ENCODE results near the gene GLRB.
"Not testable (repeated sequence)": the region's sequence is repeated elsewhere in the genome, so short reads cannot be mapped to it uniquely, and the experiment has no call there.

The GLRB gene

DNA sequence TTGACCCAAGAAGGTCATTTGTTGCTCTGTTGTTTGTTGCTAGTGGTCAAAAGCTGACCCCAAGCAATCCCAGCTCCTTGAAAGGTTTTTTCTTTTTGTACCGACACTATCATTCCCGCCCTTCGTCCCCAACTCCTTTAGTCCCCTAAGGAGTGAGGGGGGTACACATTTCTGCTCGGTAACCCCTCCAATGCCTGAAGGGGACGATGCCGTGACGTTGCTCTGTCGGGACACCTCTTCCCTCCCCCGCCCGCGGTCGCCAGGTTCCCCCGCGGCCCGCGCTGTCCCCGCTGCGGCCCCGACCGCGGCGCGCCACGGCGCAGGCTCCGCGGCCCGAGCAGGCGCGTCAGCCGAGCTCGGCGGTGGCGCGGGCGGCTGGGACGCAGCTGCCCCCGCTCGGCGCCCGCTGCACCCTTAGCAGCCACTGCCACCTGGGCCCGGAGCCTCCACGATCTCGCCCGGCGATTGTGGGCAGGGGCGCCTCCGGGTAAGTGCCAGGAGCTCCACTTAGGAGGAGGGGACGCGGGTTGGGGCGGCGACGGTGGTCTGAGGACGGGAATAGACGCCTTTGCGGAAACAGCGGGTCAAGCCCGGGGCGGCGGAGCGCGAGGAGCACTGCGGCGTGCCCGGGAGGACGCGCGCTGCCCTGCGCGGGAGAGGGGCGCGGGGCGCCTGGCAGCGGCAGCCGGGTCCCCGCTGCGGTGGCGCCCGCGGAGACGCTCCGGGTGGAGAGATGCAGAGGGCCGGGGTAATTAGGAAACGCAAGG is at the start of gene GLRB:
Gene GLRB, plus strand, starts transcription at position 340 of the 767 bp plus-strand sequence. CDS start 1,875 bp downstream, outside the sequence.
- DNase-seq, result no peak

DNA sequence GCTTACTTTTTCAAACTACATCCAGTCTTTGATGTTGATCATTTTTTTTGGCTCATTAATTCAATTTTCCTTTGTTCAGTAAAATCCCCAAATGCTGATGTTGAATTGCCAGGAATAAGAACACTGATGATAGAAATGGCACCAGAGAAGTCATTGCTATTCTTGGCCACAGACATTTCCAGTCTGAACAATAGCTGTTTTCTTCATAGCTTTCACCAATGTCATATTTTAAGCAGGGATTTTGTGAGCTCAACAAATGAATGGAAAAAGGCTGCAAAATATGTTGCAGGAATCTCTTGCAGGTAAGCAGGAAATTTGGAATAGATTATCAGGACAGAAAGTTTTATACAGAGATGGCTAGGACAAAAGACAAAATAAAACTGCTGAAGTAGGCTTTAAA is 40.5 kb upstream of the GLRB start:
- peak; percentile 54 for DNase-seq

GRCh38 chr4:157040405-157040804 is 35.5 kb upstream of the GLRB start:
- DNase-seq, result no peak

DNA sequence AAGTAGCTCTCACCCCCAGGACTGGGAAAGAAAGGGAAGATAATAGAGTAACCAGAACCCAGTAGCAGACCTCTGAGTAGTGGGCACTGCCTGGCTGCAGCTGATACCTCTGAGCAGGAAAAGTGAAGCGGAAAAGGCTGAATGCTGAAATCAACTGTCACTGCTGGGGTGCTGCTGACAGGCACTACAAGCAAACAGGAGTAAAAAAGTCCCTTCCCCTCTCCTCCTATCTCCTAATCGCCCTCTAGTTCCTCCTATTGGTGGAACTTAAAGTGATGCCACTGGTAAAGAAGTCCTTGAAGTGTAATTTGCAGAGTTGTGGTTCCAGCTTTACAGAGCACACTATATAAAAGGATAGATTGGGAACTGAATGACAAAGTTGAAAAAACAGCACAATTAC is 32.8 kb upstream of the GLRB start:
- peak; percentile 87 for DNase-seq

DNA sequence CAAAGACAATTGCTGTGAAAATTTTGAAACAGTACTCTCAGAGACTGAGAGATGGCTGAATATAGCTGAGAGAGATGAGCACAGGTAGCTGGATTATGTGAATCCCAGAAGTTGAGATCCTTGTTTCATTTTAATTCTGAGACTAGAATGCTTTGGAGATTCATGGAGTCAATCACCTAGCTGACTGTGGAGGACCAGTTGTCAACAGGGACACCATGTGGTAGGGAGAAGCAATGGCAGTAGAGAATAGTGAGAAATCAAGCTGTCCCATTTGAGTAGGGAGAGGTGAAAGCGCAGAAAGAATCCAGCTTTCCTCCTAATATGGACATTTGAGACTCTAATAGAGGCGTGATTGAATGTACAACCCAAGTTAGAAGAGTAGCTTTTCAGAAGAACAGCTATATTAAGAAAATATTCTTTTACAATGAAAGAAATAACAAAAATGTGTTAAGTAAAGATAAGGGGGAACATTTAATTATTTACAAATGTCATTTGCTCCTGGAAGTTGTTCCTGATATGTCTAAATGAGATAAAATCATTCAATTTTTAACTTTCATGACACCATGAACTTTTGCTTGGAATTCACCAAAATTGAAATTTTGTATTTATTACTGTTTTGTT is 30.3 kb upstream of the GLRB start:
- peak; percentile 86 for DNase-seq

DNA sequence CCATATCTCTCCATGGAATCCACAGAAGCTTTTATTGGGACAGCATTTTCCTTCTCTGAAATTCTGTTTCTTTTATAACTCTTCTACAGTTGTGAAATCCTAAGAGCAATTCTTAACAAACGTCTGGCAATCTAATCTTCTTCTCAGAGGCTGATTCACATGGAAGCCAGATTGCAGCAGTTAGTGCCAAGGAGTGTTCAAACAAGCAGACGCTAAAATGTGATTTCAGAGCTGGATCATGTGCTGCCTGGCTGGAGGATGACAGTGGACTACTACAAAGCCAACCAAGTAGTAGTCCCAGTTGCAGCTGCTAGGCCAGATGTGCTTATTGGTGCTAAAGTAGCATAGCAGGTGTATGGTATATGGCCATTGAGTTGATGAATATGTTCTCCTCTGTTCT is 27.7 kb upstream of the GLRB start:
- peak; percentile 83 for DNase-seq

DNA sequence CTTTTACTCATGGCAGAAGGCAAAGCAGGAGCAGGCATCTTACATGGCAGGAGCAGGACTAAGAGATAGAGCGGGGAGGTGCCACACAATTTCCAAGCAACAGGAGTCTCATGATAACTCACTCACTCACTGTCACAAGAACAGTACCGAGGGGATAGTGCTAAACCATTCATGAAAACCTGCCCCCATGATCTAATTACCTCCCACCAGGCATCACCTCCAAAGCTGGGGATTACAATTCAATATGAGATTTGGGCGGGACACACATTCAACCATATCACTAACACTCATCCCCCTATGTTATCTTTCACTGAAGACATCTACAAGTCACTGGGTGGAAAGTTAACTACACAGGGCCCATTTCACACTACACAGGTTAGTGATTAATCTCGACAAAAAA is 25.4 kb upstream of the GLRB start:
- no peak for DNase-seq

GRCh38 chr4:157052429-157053040 is 23.4 kb upstream of the GLRB start:
- DNase-seq, result no peak

GRCh38 chr4:157057218-157057617 is 18.7 kb upstream of the GLRB start:
- DNase-seq, result no peak

DNA sequence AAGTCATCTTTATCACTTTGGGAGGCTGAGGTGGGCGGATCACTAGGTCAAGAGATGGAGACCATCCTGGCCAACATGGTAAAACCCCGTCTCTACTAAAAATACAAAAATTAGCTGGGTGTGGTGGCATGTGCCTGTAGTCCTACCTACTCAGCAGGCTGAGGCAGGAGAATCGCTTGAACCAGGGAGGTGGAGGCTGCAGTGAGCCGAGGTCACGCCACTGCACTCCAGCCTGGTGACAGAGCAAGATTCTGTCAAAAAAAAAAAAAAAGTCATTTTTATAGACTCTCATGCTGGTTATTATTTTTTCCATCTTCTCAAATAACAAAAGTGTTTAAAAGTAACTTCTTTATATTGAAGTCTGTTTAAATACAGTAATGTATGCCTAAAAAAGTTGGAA is 17.1 kb upstream of the GLRB start:
- not testable (repeated sequence) for DNase-seq

DNA sequence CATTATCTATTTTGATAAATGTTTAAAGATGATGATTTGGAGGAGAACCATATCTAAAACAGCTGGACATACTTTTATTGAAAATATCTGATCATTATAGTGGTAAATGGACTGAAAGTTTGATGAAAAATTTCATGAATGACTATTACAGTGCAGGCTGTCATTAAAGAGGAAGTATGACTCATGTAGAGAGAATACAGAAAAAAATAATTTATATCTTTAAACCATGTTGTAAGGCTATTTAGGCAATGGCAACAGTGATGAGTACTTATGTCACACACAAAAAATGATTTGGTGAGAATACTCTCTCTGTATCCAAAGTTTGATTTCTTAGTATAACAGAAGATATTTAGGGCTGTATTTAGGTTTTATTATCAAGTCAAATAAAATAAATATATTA is 3.9 kb upstream of the GLRB start:
- DNase-seq, result no peak

- DNase-seq, result no peak
Measured at GRCh38 chr4:157075401-157075800, 549 bp upstream of the GLRB start.

DNA sequence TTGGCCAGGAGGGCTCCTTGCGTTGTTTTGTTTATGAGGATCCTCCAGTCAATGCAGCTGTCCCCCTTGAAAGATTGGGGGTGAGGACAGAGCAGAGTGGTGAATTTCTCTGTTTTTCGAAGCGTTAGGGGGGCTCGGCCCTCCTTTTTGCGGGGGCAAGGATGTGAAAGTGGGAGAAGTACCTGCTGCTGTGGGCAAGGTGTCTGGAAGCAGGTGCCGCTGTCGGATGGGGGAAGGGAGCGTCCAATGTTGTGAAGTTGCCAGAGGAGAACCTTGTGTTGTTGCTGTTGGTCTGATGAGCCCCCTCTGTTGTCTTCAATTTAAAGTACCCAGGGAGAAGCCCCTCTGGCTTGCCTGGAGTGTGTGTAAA is 613 bp downstream of the GLRB start:
- DNase-seq, result no peak

- no peak for DNase-seq
Measured at GRCh38 chr4:157079441-157079840, 3.5 kb downstream of the GLRB start.

GRCh38 chr4:157080605-157081004 is 4.7 kb downstream of the GLRB start:
- no peak for DNase-seq

GRCh38 chr4:157095716-157096115 is 19.8 kb downstream of the GLRB start:
- no peak for DNase-seq

GRCh38 chr4:157096439-157096838 is 20.5 kb downstream of the GLRB start:
- DNase-seq, result no peak

DNA sequence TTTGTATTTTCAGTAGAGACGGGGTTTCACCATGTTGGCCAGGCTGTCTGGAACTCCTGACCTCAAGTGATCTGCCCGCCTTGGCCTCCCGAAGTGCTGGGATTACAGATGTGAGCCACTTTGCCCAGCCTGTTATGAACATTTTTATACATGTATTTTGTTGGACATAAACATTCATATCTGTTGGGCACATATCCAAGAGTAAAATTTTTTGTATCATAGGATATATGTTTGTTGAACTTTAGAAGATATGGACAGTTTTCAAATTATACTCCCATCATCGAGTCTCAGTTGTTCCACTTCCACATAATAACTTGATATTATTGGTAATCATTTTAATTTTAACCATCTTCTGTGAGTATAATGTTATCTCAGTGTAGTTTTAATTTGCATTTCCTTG is 23.6 kb downstream of the GLRB start:
- no peak for DNase-seq

DNA sequence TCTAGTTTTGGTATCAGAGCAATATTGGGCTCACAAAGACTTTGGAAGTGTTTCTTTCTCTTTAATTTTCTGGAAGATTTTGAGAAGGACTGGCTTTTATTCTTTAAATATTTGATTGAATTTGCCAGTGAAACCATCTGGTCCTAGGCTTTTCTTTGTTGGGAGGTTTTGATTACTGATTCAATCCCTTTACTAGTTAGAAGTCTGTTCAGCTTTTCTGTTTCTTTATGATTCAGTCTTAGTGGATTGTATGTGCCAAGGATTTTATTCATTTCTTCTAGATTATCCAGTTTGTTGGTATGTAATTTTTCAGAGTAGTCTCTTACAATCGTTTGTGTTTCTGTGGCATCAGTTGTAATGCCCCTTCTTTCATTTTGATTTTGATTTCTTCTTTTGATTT is 28.6 kb downstream of the GLRB start:
- no peak for DNase-seq

GRCh38 chr4:157114671-157115070 is 38.7 kb downstream of the GLRB start:
- DNase-seq, result no peak

DNA sequence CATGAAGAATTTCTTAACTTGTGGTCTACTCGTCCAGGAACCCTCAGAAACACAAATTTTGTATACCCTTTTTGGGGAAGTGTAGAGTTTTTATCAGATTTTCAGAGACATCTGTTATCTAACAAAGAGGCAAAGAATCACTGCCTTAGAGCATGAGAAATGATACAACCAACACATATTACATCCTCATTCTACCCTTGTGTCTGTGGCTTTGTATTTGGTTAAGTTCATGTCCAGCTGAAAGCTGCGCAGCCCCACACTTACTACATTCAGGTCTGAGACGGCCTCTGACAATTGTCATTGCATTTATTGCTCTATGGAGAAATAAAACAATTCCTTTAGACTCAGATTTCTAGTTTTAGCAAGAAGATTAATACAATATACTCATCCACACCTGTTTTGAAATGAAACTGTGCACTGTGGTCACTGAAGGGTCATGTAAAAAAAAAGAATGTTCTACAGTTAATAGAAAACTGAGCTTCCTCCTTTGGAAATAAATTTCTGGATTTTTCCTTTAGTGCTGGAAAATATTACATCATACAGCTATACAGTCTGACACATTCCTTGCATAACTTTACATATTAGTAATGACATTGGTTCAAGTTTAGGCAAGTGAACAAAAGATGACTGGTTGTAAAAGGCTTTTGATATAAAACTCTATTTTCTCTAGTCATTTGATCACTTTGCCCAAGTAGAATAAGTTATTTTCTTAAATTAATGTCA is 39.8 kb downstream of the GLRB start:
- DNase-seq, result no peak

- DNase-seq, result no peak
Measured at GRCh38 chr4:157121401-157121800, 45.5 kb downstream of the GLRB start.

- no peak for DNase-seq
Measured at GRCh38 chr4:157127571-157127970, 51.6 kb downstream of the GLRB start.

- peak; percentile 16 for DNase-seq
Measured at GRCh38 chr4:157128395-157128794, 52.4 kb downstream of the GLRB start.

All from NCI-H446 treated with DMSO at 0.1 percent for 48 hours (cell line).